Camera-type eye (tissue), 1 donor: ENCODE data around the gene EIF3F. TPM values are rescaled to one million over a fixed set of nuclear protein-coding genes. Genes with fewer than 3 reads are reported as not detected.

ENCODE experiments used
- total RNA-seq: library from RNA; depleted of rRNA; stranded (reverse); fragments of >200 nt; gene quantifications from one replicate; pipeline ENCODE4 v1.2.3, GENCODE V29; 2014

Gene EIF3F
- total RNA-seq, result 195 TPM

GRCh38 chr11:7986768-7987559, at the start of gene EIF3F:
Gene EIF3F, plus strand, starts transcription at chr11:7987337. Its CDS starts 16 bp downstream, at chr11:7987353.

GRCh38 chr11:7941608-7942007, 45.5 kb upstream of the EIF3F start, which contains the start of gene OR10A3:
Gene OR10A3, minus strand, starts transcription at chr11:7941708. Its CDS starts 2,188 bp downstream, at chr11:7939520.

GRCh38 chr11:7965386-7965785, 21.8 kb upstream of the EIF3F start, which contains the start of gene NLRP10:
Gene NLRP10, minus strand, starts transcription at chr11:7965447. Its CDS starts 1,952 bp downstream, at chr11:7963495.

Other genes starting within 250 kb of the EIF3F start
- gene OR5P2, start 190.4 kb upstream of the EIF3F start, total RNA-seq, result not detected
- gene OR5P3, start 156.5 kb upstream of the EIF3F start, total RNA-seq, result not detected
- not detected for gene OR10A6, start 56.1 kb upstream of the EIF3F start, total RNA-seq
- gene OR10A3, start 45.6 kb upstream of the EIF3F start, total RNA-seq, result not detected
- gene NLRP10, start 21.9 kb upstream of the EIF3F start, total RNA-seq, result not detected
- gene TUB, start 93.9 kb downstream of the EIF3F start, total RNA-seq, result 80.9 TPM
- 45.7 TPM for gene RIC3, start 181.7 kb downstream of the EIF3F start, total RNA-seq